DND-41 (cell line): ENCODE results near the gene ESPL1.

Source experiments
- ATAC-seq: fragments of 200-7000 bp; cut with Tn5 transposase; 3 replicates; pipeline ENCODE4 v1.9.1; 2021; ENCODE audit warnings: low read depth; ENCODE audit not compliant: insufficient read depth
- DNase-seq: peaks from one replicate; pipeline ENCODE4 v3.0.0-alpha.2; 2020
- H2AFZ ChIP-seq: 2 replicates; pipeline ENCODE4 v1.6.0; 2012; ENCODE audit warnings: low read depth, low read length
- H3K27ac ChIP-seq: 2 replicates; pipeline ENCODE4 v1.5.1; 2012; ENCODE audit warnings: low read length, inconsistent platforms
- H3K27me3 ChIP-seq: fragments of 200-600 bp; sonication (generic); 2 replicates; pipeline ENCODE4 v1.6.0; 2012; ENCODE audit warnings: low read length, mild to moderate bottlenecking, inconsistent platforms; ENCODE audit not compliant: insufficient read depth, poor library complexity
- H3K36me3 ChIP-seq: 2 replicates; pipeline ENCODE4 v1.5.1; 2012; ENCODE audit warnings: low read length, inconsistent platforms; ENCODE audit not compliant: insufficient read depth
- H3K4me1 ChIP-seq: 2 replicates; pipeline ENCODE4 v1.5.1; 2012; ENCODE audit warnings: mild to moderate bottlenecking, low read length; ENCODE audit not compliant: insufficient read depth
- H3K4me2 ChIP-seq: 2 replicates; pipeline ENCODE4 v1.6.0; 2012; ENCODE audit warnings: mild to moderate bottlenecking, moderate library complexity, low read length, inconsistent platforms; ENCODE audit not compliant: insufficient read depth
- H3K4me3 ChIP-seq, 2 experiments: fragments of 200-600 bp in 1 of 2; shearing (Covaris generic) in 1 of 2; 2 replicates each; pipeline ENCODE4 v1.5.1; 2012 to 2016; ENCODE audit warnings: inconsistent platforms in 2 of 2, low read length in 2 of 2, mild to moderate bottlenecking in 2 of 2, low read depth in 1 of 2, moderate library complexity in 1 of 2
- H3K79me2 ChIP-seq: 2 replicates; pipeline ENCODE4 v1.6.0; 2012; ENCODE audit warnings: low read length, inconsistent platforms; ENCODE audit not compliant: insufficient read depth
- H3K9ac ChIP-seq: 2 replicates; pipeline ENCODE4 v1.6.0; 2012; ENCODE audit warnings: low read depth, mild to moderate bottlenecking, inconsistent platforms, low read length, moderate library complexity
- H3K9me3 ChIP-seq: 2 replicates; pipeline ENCODE4 v1.5.1; 2012; ENCODE audit warnings: low read length, moderate library complexity, mild to moderate bottlenecking, inconsistent platforms; ENCODE audit not compliant: insufficient read depth, severe bottlenecking
- H4K20me1 ChIP-seq: 2 replicates; pipeline ENCODE4 v1.6.0; 2012; ENCODE audit warnings: low read length; ENCODE audit not compliant: insufficient read depth
- EZH2 ChIP-seq: IDR thresholded peaks from 3 replicates; pipeline ENCODE4 v1.6.1; 2012; ENCODE audit warnings: borderline replicate concordance, low read depth, mild to moderate bottlenecking, moderate library complexity, low read length, inconsistent platforms; ENCODE audit not compliant: severe bottlenecking
- TF ChIP-seq, protein P1 (sequence below): IDR thresholded peaks from 2 replicates; pipeline ENCODE4 v1.5.1; 2012; ENCODE audit warnings: borderline replicate concordance, low read length, moderate library complexity, mild to moderate bottlenecking; ENCODE audit not compliant: poor library complexity, severe bottlenecking; ENCODE audit errors: extremely low read depth

The ESPL1 gene

DNA sequence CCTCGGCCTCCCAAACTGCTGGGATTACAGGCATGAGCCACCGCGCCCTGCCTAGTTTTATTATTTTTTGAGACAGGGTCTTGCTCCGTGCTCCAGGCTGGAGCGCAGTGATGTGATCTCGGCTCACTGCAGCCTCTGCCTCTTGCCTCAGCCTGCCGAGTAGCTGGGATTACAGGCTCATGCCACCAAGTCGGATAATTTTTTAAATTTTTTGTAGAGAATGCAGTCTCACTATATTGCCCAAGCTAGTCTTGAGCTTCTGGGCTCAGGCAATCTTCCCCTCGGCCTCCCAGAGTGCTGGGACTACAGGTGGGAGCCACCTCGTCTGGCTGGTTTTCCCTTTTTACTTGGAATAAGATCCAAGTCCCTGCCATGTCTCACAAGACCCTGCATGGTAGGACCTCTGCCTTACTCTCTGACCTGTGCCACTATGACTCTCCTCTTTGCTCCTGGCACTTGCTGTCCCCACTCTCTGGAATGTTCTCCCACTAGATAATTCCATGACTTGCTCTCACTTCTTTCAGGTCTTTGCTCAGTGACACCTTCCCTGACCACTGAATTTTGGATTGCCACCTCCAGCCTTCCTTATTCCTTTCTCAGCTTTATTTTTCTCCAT lies 28.3 kb upstream of the ESPL1 start:
- H2AFZ ChIP-seq, result no peak overlapping the region
- TF ChIP-seq, protein P1, sequence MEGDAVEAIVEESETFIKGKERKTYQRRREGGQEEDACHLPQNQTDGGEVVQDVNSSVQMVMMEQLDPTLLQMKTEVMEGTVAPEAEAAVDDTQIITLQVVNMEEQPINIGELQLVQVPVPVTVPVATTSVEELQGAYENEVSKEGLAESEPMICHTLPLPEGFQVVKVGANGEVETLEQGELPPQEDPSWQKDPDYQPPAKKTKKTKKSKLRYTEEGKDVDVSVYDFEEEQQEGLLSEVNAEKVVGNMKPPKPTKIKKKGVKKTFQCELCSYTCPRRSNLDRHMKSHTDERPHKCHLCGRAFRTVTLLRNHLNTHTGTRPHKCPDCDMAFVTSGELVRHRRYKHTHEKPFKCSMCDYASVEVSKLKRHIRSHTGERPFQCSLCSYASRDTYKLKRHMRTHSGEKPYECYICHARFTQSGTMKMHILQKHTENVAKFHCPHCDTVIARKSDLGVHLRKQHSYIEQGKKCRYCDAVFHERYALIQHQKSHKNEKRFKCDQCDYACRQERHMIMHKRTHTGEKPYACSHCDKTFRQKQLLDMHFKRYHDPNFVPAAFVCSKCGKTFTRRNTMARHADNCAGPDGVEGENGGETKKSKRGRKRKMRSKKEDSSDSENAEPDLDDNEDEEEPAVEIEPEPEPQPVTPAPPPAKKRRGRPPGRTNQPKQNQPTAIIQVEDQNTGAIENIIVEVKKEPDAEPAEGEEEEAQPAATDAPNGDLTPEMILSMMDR, result no peak
- no peak for TF ChIP-seq EZH2
- no peak for ATAC-seq

DNA sequence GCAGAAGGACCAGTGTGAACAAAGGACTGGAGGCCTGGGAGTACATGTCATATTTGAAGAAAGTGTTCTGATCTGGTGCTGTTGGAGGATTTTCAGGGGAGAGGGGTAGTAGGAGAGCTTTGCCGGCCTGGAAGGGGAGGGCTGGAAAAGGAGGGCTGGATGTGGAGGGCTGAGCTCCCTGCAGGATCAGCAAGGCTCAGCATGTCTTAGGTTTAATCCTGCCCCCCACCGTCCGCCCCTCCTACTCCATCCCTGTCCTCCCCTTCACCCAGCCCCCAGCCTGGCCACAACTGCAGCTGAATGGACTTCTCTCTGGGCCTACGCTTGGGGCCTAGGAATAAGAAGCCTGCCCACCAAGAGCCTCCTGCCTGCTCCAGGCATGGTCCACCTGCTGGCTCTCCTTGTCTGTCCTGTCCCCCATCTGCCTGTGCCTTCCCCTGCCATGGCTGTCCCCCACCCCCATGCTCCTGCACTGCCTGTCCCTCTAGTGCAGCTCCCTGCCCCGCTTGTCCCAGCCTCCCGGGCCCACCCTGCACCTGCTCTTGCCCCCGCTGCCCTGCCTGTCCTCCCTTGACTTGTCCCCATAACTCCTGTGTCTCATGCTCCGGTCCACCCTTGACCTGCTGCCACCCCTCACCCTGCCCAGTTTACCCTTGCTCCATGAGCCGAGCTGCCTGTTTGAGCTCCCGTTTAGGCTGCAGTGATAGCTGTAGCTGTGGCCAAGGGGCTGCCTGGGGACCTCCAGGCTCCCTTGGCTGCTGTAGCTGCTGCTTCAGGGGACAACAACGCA lies 26.3 kb upstream of the ESPL1 start:
- no peak for DNase-seq

More for the DNA sequence above, 28.3 kb upstream of the ESPL1 start:
- Histone ChIP-seq H3K79me2 (no peaks in the 10 kb centered on the region), H3K36me3 (no peaks in the 10 kb centered on the region), H3K27me3 (peaks cover 12% of the 10 kb centered on the region), H3K27ac (no peak overlapping the region), H3K4me3 (no peak overlapping the region), H3K9me3 (no peaks in the 10 kb centered on the region), H3K4me1 (no peaks in the 10 kb centered on the region), H3K4me2 (no peak overlapping the region), H4K20me1 (no peaks in the 10 kb centered on the region), H3K9ac (no peak overlapping the region)
- DNase-seq, result no peak

DNA sequence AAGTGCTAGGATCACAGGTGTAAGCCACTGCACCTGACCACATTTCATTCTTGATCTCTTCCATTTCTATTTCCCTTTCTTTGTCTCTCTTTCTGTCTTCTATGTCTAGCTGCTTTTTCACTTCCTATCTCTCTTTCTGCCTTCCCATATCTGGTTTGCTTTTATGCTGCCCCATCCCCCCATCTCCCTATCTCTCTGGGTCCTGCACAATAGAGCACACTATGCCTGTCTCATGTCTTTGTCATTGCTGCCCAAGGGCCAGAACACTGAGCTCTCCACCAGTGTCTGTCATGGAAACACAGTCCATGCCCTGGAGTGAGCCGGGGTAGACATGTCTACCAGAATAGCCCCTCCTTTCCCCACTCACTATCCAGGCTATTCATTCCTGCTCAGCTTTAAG lies 23.8 kb upstream of the ESPL1 start:
- no peak overlapping the region for H3K27ac ChIP-seq
- H3K9ac ChIP-seq, result no peak overlapping the region
- H3K4me1 ChIP-seq, result no peaks in the 10 kb centered on the region
- no peak for TF ChIP-seq EZH2
- TF ChIP-seq, protein P1, result no peak
- H2AFZ ChIP-seq, result no peak overlapping the region
- H3K4me2 ChIP-seq, result no peak overlapping the region
- H3K79me2 ChIP-seq, result no peaks in the 10 kb centered on the region
- no peak overlapping the region for H3K4me3 ChIP-seq
- no peaks in the 10 kb centered on the region for H3K36me3 ChIP-seq
- DNase-seq, result no peak
- no peak for ATAC-seq
- H3K9me3 ChIP-seq, result no peaks in the 10 kb centered on the region
- H4K20me1 ChIP-seq, result no peaks in the 10 kb centered on the region
- peaks cover 12% of the 10 kb centered on the region for H3K27me3 ChIP-seq

More for the DNA sequence above, 26.3 kb upstream of the ESPL1 start:
- no peak overlapping the region for H3K4me2 ChIP-seq
- H3K9me3 ChIP-seq, result no peaks in the 10 kb centered on the region
- ATAC-seq, result no peak
- H3K36me3 ChIP-seq, result no peaks in the 10 kb centered on the region
- H3K79me2 ChIP-seq, result no peaks in the 10 kb centered on the region
- peaks cover 12% of the 10 kb centered on the region for H3K27me3 ChIP-seq
- H2AFZ ChIP-seq, result no peak overlapping the region
- H3K27ac ChIP-seq, result no peak overlapping the region
- TF ChIP-seq EZH2, result no peak
- TF ChIP-seq, protein P1, result no peak
- no peaks in the 10 kb centered on the region for H3K4me1 ChIP-seq
- H3K9ac ChIP-seq, result no peak overlapping the region
- H3K4me3 ChIP-seq, result no peak overlapping the region
- H4K20me1 ChIP-seq, result no peaks in the 10 kb centered on the region
